Measurements from ENCODE around the gene ATP5PD.
A peak's percentile ranks its signal among the peaks of the same experiment; 100 is the strongest.
"Not testable (repeated sequence)": the region's sequence is repeated elsewhere in the genome, so short reads cannot be mapped to it uniquely, and the experiment has no call there.

ATP5PD gene

GRCh38 chr17:75072909-75073308 lies 26.1 kb upstream of the ATP5PD start:
- ChIA-PET CTCF (interaction anchor here (0.6 to 15.6 kb wide), 6 partner anchors 12 to 128 kb away, joined by 3 to 117 read pairs (median 4); partner anchors contain the start of gene ARMC7), POLR2A (interaction anchor here (0.7 kb wide), 1 partner anchor 136 kb away, joined by 3 read pairs; no protein-coding TSS in a partner anchor)
- TF ChIP-seq ZNF560 (tag by site-specific recombination; IDR thresholded peaks at IDR 0.05; ENCODE audit: borderline replicate concordance), result peak; percentile 42; the same call in 1 of the 2 replicates
- TF ChIP-seq ZNF623 (tag by site-specific recombination; IDR thresholded peaks at IDR 0.05), result peak; percentile 53; the same call in 1 of the 2 replicates
- TF ChIP-seq ZNF558 (tag by site-specific recombination; IDR thresholded peaks at IDR 0.05), result peak; percentile 48; the same call in 1 of the 2 replicates
- TF ChIP-seq REST (tag by site-specific recombination; IDR thresholded peaks at IDR 0.05), result peak; percentile 44
- TF ChIP-seq ZNF426 (tag by site-specific recombination; IDR thresholded peaks at IDR 0.05), result peak; percentile 54
- TF ChIP-seq ZNF518A (tag by site-specific recombination; conservative IDR thresholded peaks at IDR 0.05; ENCODE audit: low read depth), result peak; percentile 76
- TF ChIP-seq ZNF394 (tag by site-specific recombination; IDR thresholded peaks at IDR 0.05; ENCODE audit: borderline replicate concordance), result peak; percentile 68; the same call in 1 of the 2 replicates
- TF ChIP-seq ZNF629 (tag by site-specific recombination; IDR thresholded peaks at IDR 0.05), result 0 out of 2 replicates have a peak, but pooled peaks have one; percentile 18
- TF ChIP-seq ZBTB11 (tag by site-specific recombination; conservative IDR thresholded peaks at IDR 0.05; ENCODE audit: low read depth), result peak; percentile 53; the same call in 1 of the 2 replicates
- TF ChIP-seq ZBTB8A (tag by site-specific recombination; IDR thresholded peaks at IDR 0.05), result peak; percentile 62; the same call in 1 of the 2 replicates
- H3K4me3 ChIP-seq (ENCODE audit: low read depth, low read length); H3K9me3 ChIP-seq (ENCODE audit: control insufficient read depth, insufficient read depth, low read depth, low read length); H3K36me3 ChIP-seq (ENCODE audit: control insufficient read depth in 2 of 2, insufficient read depth in 1 of 2, low read length in 2 of 2); H3K4me1 ChIP-seq (ENCODE audit: control insufficient read depth, insufficient read depth, low read length); H3K27ac ChIP-seq (ENCODE audit: extremely low read depth, low read depth, low read length): not testable (repeated sequence)

- not testable (repeated sequence) for H3K27ac ChIP-seq (ENCODE audit: extremely low read depth, low read depth, low read length); H3K9me3 ChIP-seq (ENCODE audit: control insufficient read depth, insufficient read depth, low read depth, low read length); H3K36me3 ChIP-seq (ENCODE audit: control insufficient read depth in 2 of 2, insufficient read depth in 1 of 2, low read length in 2 of 2); H3K4me3 ChIP-seq (ENCODE audit: low read depth, low read length); H3K4me1 ChIP-seq (ENCODE audit: control insufficient read depth, insufficient read depth, low read length)
- POLR2A ChIA-PET, result interaction anchor here (1.0 kb wide), 1 partner anchor 12 kb away, joined by 4 read pairs; no protein-coding TSS in a partner anchor
- CTCF ChIA-PET, result interaction anchor here (0.7 to 15.6 kb wide), 6 partner anchors 11 to 129 kb away, joined by 3 to 117 read pairs (median 6); partner anchors contain the start of gene ARMC7
These were observed 24.9 kb upstream of the ATP5PD start for GRCh38 chr17:75071478-75072271.
